ENCODE measurements around the gene ALX1.
"Not testable (repeated sequence)": the region's sequence is repeated elsewhere in the genome, so short reads cannot be mapped to it uniquely, and the experiment has no call there.

The ALX1 gene

DNA sequence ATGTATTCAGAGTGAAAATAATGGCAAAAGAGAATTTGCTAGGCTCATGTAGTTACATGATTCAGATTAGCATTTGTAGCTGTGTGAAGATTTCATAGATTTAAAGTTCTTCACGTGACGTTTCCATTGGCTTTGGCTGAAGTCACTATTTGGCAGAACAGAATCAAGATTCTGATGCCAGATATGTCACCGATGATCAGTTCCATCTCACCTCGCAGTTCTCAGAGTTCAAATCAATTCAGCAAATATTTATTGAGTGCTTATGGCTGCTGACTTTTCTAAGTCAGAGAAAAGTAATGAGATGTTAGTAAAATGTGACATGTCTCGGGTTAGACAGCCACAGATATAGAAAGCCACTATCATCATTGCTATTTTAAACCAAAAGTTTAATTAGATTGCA, 28.4 kb downstream of the ALX1 start:
- DNase-seq = no peak

DNA sequence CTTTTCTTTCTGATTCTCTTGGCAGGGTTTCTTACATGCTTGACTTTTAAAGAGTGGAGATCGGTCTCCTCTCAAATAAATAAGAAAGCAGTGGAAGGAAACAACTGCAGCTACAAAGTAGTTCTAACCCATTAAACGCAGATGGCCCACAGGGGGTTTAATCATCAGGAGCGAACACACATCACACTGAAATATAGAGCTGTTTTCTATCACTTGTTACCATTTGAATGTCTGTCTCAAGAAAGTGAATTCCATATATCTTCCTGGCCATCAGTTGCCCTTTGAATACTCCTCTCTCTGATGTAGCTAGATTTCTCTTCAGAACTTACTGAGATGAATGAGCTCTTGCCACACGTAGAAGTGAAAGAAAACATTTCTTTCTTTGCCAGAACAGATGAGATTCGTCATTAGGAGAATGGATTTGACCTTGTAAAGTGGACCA, 29.1 kb downstream of the ALX1 start:
- no peak for DNase-seq

DNA sequence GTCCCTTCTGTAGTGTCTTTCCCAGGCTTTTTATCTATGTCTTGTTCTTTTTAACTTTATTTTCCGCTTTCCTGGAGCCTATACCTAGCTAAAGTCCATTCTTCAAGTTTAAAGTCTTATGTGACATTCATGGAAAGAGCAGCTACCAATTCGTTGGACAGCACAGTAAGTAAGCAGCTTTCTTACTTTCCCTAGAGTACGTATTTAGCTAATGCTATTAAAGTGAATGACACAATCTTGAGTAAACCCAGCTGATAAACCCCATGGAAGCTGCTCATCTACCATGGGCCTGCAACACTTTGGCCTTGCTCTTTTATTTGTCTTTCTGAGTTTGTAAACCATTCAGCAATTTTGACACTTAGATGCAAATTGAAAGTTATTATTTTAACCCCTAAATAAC, 30.0 kb downstream of the ALX1 start:
- no peak for DNase-seq

DNA sequence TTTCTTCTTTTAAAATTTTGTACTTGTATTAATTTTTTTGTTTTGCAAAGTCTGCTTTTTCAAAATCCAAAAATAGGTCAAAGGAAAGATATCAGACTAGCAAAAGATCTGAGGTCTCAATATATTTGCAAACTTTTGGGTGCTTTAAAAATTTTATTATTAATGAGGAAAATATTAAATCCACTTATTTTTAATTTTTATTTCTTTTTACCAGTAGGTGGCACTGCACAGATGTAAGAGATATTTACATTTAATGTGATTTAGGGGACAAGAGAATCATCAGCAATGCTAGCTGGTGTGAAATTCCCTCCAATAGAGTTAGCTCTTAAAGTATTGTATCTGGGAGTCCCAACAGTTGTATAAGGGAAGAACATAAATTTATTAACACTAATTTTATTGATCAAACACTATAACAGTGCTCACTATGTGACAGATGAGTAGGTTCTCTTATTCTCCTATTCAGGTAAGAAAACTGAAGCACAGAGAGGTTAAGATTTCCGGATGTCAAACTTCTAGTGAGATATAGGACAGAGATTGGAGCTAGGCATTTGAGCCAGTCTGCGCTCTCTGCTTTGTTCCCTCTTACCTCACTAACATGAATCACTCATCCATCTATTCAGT, 30.5 kb downstream of the ALX1 start:
- no peak for DNase-seq

DNA sequence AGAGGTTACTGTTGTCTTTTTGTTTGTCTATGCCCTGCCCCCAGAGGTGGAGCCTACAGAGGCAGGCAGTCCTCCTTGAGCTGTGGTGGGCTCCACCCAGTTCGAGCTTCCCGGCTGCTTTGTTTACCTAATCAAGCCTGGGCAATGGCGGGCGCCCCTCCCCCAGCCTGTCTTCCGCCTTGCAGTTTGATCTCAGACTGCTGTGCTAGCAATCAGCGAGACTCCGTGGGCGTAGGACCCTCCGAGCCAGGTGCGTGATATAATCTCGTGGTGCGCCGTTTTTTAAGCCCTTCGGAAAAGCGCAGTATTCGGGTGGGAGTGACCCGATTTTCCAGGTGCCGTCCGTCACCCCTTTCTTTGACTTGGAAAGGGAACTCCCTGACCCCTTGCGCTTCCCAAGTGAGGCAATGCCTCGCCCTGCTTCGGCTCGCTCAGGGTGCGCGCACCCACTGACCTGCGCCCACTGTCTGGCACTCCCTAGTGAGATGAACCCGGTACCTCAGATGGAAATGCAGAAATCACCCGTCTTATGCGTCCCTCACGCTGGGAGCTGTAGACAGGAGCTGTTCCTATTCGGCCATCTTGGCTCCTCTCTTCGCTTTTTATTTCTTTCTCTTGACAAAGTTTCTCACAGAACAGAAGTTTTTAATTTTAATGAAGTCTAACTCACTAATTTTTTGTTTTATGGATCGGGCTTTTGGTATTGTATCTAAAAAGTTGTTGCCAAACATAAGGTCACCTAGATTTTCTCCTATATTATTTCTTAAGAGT, 38.0 kb downstream of the ALX1 start:
- not testable (repeated sequence) for DNase-seq

DNA sequence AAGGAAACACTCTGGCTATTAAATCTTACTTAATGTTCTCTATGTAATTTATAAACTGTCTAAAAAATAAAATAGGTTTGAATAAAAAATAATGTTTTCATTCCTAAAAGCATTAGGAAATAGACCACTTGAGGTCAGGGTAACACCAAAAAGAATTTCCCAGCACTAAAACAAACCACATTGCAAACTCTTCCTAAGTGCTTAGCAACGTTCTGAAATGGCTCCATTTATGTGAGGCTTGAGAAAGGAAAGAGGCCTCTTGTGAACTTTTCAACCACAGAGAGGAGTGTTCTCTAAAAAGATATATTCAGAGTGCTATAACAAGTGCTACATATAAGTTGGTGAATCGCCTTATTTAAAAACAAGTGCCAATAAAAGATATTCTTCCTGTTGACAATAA, 42.7 kb downstream of the ALX1 start:
- DNase-seq = no peak

DNA sequence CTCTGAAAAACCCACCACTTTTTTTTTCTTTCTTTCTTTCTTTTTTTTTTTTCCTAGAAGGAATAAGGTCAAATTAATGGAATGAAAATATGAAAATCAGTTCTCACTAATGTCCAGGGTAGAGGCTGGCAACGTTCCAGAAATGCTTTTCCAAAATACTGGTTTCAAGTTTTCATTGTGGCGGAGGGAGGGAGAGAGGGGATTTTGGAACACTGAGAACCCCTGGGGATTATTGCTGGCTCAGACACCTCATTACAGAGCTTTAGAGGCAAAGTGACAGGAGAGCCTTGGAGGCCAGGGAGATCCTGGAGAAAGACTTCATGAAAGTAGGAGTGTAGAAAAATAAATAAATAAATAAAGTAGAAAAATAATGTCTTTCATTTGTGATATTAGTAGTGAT, 45.4 kb downstream of the ALX1 start:
- DNase-seq = no peak

DNA sequence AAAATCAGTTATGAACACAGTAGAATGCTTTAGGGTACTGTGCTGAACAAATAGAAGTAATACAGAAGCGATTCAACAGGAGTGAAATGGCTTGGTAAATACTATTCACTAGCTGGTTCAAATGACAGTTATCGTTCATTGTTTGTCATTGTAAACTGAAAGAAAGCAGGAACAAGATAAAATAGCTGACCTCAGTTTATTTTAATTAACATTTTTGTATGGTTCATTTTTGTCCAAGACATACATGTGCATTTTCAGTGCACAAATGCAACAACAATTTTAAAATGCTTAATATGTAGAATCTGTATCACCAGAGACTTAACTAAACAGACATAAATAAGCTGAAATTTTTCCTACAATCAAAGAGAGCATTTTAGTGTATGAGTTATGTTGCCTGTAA, 49.9 kb downstream of the ALX1 start:
- DNase-seq = no peak

DNA sequence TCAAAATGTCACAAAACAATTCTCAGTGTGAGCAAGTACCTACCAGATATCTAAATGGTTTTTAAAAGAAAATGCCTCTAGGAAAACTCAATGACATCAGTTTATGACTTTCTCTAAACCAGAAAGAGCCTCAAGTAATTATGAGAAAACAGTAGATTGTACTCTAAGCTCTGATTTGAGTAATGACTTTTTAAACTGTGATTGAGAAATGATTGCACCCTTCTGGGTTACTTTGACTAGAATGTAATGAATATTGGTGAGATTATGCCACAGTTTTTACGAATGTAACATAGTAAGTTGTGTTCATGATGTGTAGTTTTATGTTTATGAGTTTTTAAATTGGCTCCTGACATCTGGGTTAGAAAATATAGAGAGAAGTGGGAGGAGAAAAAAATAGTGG, 68.8 kb downstream of the ALX1 start:
- DNase-seq = no peak

DNA sequence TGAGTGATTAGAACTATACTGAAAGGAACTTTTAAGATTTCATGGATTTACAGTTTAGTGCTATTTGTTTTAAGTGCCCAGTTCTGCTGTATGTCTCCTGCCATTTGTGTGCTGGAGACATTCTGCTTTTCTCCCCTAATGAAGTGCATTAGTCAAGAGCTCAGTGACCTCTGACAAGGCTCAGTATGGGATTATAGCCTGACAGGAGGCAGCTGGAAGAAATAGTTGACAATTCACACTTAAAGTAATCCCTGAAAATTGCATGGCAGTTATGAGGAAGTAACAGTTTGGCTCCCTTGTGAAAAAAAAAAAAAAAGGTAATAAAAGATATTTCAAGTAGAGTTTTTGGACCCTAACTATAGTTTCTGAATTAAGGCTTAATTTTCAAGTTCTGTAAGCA, 70.3 kb downstream of the ALX1 start:
- no peak for DNase-seq
